Stimulated activated CD8-positive, alpha-beta memory T cell treated with anti-CD3 and anti-CD28 coated beads, Interleukin-15, amount 100 ng/mL, for 48 hours (primary cell): Measurements from ENCODE around the gene SIK2.
A peak's percentile ranks its signal among the peaks of the same experiment; 100 is the strongest.

Source experiments
- DNase-seq, 2 donors: peaks; one replicate each; pipeline ENCODE4 v3.0.0-alpha.2; 2020; ENCODE audit warnings: low read depth in 2 of 2

SIK2 gene

GRCh38 chr11:111601979-111602864, at the start of gene SIK2:
TSS of gene SIK2 (plus strand) at chr11:111602449. CDS start at chr11:111602564, 115 bp downstream.
- peak; percentile 88 to 89 for DNase-seq

GRCh38 chr11:111554532-111554931, 47.7 kb upstream of the SIK2 start:
- DNase-seq = no peak

- no peak for DNase-seq
Observed at GRCh38 chr11:111555255-111555654, 47.0 kb upstream of the SIK2 start.

GRCh38 chr11:111557425-111558111, 44.7 kb upstream of the SIK2 start:
- no peak for DNase-seq

GRCh38 chr11:111559800-111560464, 42.3 kb upstream of the SIK2 start:
- DNase-seq = no peak

- no peak for DNase-seq
Observed at GRCh38 chr11:111560800-111561199, 41.4 kb upstream of the SIK2 start.

- no peak for DNase-seq
Observed at GRCh38 chr11:111561306-111561705, 40.9 kb upstream of the SIK2 start.

GRCh38 chr11:111561791-111562325, 40.4 kb upstream of the SIK2 start:
- DNase-seq = no peak

- DNase-seq = no peak
Observed at GRCh38 chr11:111562692-111563389, 39.4 kb upstream of the SIK2 start.

- peak in 1 of 2 donors; percentile 19 for DNase-seq
Observed at GRCh38 chr11:111565114-111565720, 37.0 kb upstream of the SIK2 start.

GRCh38 chr11:111566324-111566723, 35.9 kb upstream of the SIK2 start:
- no peak for DNase-seq

GRCh38 chr11:111569476-111569875, 32.8 kb upstream of the SIK2 start:
- no peak for DNase-seq

- DNase-seq = no peak
Observed at GRCh38 chr11:111570796-111571195, 31.5 kb upstream of the SIK2 start.

GRCh38 chr11:111571829-111572501, 30.3 kb upstream of the SIK2 start:
- DNase-seq = no peak

GRCh38 chr11:111572581-111572980, 29.7 kb upstream of the SIK2 start:
- DNase-seq = no peak

GRCh38 chr11:111573821-111574249, 28.4 kb upstream of the SIK2 start:
- no peak for DNase-seq

GRCh38 chr11:111574373-111575225, 27.6 kb upstream of the SIK2 start:
- no peak for DNase-seq

- DNase-seq = no peak
Observed at GRCh38 chr11:111575740-111576139, 26.5 kb upstream of the SIK2 start.

GRCh38 chr11:111577821-111578220, 24.4 kb upstream of the SIK2 start:
- no peak for DNase-seq

- DNase-seq = no peak
Observed at GRCh38 chr11:111581341-111581740, 20.9 kb upstream of the SIK2 start.
